ENCODE results near the gene GABARAP.
A peak's percentile ranks its signal among the peaks of the same experiment; 100 is the strongest.

GABARAP gene

DNA sequence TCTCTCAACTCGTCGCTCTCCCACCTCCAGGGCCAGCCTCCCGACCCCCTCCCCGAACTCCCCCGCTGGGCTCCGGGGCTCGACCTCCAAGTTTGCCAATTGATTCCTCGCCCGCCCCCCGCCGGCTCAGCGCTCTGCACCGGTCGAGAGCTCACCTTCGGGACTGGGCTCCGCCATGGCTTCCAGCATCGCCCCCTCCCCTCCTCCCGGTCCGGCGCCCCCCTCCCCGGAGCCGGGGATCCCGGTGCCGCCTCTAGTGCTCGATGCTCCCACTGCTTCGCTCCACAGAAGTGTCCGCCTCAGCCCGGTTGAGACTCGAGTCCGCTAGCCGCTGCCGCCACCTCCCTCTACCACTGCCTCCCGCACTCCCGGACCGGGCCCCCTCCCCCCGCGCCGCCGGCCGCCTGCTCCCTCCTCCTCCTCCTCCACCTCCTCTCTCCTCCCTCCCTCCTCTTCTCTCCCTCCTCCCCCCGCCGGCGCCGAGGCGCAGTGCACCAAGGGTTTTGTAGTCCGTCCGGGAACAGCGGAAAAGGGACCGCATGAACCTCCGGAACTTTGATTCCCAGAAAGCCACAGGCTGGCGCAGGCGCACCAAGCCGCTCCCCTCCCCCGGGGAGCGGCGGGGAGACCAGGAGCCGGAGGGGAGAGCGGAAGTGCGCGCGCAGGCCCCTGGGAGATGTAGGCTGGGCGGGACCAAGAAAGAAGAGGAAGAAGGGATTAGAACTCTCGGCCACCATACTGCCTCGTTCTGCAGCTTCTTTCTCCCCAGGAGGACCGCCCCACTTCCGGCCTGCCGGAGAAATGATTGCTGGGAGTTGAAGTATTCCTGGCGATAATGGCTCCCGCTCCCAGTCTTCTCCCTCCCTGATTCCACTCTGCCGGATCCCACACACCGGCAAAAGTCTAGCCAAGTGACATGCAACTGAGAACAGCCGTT, 2.9 kb downstream of the GABARAP start, which contains the start of gene PHF23:
PHF23 (minus strand) TSS at position 367 of the 937 bp plus-strand sequence; CDS start at position 189, 178 bp downstream.
- DNase-seq, result peak; percentile 99 to 100 (median 100)

DNA sequence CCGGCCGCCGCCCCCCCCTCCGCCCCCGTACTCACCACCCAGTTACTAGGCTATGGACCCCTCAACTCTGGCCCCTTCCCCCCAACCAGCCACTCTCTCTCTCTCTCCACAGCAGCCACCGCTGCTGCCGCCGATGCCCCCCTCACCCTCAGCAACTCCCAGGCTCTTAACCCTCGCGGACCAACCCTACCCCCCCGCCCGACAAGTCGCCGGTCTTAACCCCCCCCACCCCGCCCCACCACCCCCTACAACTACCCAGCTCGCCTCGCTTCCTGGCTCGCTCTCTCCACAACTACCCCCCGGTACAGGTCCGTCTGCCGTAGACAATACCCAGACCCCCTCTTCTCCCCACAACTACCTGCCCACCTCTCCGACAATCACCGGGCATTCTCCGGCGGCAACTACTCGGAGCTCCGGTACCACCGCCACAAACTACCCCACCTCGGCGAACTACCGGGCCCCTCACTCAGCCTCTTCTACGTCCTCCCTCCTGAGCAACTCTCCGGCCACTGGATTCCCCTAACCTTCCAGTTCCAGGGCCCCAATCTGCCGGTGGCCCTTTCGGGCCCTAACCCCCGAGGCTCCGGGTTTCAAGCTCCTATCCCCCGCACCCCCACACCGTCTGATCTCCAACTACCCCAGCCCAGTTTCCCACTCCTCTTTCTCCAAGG, 3.7 kb downstream of the GABARAP start:
- DNase-seq, result peak in 3 of 4 experiments; percentile 27 to 45 (median 29)

DNA sequence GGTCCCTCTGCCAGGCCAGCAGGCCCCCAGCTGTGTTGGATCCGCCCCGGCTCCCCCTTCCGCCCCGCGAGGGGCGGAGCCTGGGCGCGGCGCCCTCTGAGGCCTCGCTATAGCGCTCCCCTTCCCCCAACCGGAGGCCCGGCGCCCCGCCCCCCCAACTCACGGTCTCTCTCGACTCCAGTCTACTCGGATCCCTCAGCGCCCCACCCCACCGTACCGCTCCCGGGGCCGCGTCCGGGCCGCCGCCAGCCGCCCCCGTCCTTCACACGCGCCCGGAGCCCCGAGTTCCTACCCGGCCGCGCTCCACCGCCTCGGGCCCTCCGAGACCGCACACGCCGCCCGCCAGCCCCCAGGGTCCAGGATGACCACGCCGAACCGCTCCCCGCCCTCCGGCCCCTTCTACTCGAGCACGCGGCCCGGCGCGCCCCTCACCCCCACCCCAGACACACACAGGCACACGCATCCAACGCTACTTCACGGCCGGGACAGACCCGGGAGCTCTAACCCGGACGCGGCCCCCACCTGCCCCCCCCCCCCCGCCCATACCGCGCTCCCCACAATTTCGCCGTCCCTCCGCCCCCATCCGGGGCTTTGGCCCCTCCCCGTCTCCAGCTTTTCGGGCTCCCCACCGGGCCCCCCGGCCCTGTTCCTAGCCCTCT, 4.4 kb downstream of the GABARAP start:
- peak; percentile 63 to 91 (median 76) for DNase-seq

DNA sequence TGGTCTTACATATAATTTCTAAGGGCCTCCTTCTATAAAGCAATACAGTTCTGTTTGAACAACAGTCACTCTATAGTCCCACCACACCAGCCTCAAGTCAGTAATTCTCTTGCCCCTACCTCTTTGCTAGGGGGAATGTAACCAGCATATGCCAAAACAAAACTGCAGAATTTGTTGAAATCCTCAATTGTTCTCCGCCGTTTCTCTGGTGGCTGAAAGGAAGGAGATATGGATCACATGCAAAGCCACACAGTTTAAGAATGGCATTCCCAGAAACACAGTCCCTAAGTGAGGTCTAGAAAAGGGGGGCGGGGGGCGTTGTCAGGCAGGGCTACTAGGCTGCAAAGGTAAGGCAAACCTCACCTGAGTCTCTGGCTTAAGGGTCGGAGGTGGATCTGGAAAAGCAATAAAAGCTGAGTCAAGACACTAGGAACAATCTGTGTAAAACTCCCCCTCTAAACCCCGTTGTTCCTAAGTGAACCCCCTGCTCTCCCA, 4.9 kb downstream of the GABARAP start:
- no peak for DNase-seq

DNA sequence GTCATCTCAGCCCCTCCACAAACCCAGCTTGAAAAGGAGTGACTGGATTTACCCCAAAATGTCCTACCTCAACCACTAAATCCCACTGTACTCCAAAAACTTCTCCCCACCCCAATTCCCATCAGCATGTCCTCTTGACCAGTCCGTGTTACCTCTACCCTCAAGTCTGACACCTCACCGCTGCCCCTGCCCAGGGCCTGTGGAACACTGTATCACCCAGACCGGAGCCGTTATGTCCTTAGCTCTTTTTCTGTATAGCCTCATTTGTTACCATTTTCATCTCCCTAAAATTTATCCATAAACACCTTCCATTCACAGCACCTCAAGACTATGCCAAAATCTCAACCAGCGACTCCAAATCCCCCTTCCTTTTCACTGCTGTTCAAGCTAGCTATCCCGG, 5.4 kb downstream of the GABARAP start:
- DNase-seq, result no peak

DNA sequence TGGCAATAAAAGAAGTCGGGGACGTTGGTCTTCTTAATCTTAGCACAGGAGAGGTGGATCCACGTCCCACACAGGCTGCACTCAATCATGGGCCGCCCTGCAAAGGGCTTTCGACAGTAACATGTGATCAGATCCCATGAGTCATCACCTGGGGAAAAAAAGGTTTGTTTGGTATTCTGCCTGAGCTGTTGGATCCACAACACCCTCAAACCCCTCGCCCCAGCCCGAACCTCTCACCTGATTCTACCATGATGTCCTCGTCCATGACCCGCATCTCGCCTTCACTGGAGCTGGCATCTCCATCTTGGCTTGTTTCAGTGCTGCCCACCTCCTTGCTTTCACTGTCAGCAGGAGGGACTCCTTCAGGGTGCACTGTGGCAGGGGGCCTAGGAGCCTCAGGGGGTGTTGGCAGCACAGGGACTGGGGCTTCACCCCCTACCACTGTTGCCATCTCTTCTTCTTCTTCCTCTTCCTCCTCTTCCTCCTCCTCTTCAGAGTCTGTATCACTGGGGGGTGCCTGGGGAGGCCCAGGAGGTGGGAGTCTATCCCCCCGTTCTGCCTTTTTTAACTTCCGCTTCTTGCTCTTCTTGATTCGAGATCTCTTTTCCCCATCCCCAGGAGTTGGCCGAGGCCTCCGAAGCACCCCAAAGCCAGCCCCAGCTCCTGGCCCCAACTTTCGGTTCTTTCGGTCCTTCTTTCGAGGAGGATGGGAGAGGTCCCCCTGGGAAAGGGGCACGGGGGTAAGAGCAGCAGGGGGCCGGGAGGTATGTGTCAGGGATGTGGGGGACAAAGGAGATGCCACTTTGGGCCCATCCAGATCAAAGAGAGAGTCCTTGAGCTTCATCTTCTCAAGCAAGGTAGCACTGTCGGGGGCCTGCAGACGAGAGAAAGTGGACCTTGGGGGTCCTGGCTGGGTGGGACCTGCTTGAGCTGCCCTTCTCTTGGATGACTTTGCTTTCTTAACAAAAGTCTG, 6.3 kb downstream of the GABARAP start:
- DNase-seq, result peak; percentile 9 to 57 (median 40)

DNA sequence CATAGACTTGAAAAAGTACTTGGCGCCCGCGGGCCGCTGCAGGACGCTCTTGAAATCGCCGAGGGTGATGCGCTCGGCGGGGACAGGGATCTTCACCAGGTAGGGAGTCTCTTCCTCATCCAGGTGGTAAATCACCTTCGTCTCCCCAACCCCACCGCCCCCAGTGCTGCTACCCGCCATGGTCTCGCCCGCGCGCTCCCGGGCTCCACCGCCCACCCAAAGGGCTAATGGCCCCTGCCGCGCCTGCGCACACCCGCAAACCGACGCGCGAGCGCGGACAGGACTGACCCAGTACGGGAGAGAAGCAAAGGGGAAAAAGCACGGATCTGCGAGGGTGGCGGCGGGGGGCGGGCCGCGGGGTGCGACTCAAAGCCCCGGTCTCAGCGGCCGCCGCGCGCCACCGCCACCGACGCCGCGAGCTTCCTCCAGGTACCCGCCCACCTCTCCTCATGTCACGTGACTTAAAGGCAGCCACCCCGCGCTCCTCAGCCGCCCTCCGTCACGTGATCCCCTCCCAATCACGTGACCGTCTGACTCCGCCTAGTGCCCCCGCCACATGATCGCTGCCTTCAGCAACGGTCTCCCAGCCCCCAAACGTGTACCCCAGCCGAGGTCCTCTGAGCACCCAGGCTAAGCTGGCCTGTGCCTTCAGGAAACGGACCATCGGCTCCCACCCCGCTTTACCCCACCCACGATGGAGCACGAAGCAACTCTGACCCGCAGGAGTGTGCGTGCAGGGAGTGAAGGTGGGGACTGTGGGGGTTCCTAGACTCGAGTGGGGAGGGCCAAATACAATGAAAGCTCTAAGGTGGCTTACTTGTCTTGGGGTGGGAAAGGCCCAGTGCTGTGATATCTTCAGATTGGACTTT, 7.9 kb downstream of the GABARAP start, which contains the start of gene DVL2:
DVL2 (minus strand) TSS at position 435 of the 869 bp plus-strand sequence; CDS start at position 180, 255 bp downstream.
- DNase-seq, result peak; percentile 94 to 98 (median 97)

DNA sequence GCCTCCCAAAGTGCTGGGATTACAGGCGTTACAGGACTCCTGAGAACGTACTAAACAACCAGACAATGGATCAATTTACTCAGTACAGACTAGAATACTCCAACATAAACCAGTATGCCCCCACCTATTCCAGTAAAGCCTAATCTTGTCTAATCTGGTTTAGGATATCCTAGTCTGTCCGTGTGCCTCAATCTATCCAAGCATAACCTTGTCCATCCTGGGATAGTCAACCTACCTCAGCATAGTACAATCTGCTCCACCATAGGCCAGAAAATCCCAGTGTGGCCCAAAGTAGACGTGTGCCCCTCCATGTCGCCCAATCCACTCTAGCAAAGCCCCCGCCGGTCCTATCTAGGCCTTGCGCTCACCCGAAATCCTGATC, 8.6 kb downstream of the GABARAP start:
- no peak for DNase-seq

DNA sequence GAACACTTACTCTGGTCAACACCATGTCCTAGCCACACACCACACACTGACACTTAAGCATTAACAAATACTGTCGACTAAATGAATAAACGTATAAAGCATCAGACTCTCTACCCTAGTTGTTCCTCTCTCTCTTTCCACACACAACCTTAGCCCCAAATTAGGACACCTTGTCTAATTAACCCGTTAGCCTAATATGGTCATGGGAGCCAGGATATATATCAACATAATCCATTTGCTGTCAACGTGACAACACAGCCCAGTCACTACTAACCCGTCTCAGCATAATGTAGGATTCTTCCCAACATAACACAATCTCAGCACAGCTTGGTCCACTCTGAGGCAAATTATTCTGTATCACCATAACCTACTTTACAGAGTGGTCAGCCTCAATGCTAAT, 10.1 kb downstream of the GABARAP start:
- DNase-seq, result no peak

DNA sequence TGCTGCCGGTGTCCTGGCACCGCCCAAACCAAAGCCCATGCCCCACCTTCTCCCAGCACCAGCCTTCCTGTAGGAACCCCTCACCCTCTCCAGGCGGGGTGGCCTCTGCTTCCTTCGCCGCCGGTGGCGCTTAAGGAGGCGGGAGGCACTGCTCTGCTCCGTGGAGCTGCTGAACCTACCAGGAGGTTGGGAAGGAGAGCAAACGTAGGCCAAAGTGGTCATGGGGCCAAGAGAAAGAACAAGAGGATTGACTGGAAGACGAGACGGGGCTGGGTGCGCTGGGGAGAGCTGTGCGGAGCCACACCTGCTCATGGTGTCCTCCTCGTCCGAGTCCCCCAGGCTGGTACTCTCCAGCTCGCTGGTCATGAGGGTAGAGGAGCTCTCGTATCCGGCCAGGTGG, 12.7 kb downstream of the GABARAP start:
- DNase-seq, result no peak

DNA sequence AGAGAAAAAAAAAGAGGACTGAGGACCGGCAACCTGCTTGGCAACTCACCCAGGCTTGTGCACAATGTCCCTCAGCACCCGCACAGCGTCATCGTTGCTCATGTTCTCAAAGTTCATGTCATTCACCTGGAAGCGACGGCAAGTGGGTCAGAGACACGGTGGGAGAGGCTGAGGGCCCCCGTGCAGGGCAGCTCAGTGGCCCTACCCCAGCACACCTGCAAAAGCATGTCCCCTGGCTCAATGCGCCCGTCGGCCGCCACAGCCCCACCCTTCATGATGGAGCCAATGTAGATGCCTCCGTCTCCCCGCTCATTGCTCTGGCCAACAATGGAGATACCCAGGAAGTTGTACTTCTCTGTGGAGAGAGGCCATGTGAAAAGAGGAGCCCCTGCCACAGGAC, 13.3 kb downstream of the GABARAP start:
- DNase-seq, result no peak

DNA sequence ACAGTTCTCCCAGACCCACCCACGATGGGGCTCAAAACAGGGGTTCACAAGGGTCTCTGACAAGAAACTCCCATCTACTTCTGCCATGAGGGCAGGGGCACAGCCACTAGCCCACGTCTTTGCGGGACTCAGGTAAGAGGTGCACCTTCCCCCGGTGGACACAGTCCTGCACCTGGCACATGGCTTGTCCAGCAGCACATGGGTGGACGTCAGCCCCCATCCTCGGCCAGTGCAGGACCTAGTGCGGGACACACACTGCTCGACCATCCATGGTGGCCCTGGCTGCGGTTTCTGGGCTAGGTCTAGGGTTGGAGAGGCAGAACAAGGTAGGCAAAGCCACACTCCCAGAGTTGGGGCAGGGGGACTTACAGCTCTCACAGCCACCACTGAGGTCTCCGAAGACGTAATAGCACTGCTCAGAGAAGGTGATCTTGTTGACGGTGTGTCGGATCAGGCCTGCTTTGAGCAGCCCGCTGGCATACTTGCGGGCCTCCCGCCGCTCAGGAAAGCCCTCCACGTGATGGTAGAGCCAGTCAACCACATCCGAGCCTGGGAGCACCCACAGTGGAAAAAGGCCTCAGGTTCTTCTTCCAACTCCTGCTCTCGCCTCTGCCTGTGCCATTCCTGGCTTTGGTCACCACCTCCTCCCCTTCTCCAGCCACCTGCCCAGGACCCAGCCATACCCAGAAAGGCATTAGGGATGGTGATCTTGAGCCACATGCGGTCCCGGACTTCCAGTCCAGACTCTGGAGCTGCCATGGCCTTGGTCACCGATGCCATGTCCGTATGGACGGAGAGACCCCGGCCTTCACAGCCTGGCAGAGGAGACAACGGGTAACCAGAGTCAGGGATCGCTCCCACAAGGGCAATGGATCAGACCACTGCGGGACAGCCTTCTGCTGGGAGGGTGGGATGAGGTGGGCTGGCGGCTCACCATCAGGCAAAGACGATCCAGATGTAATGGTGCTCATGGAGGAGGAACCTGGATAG, 15.2 kb downstream of the GABARAP start:
- DNase-seq, result no peak

DNA sequence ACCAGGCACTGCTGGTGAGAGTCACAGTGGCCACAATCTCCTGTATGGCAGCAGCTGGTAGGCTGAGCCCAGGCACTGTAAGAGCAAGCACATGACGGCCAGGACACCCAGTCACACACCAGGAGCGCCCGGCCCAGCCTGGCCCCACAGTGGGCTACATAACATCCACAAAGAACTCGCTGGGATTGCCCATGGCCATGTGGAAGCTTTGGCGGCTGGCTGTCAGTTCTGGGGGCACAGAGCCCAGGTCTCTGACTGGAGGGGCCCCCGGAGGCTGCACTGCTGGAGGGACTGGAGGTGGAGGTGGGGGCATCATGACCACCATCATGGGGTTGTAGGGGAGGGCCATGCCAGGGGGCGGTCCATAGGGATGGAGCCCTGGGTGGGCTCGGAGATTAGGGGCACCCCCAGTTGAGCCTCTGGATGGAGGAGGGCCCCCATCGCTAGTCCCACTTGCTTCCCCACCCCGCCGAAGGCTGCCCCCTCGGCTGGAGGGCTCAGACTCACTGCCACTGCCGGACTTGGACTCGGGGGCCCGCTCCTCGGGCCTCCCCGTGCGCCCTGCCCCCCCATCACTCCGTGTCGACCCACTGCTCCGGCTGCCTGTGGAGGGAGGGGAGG, 16.4 kb downstream of the GABARAP start:
- no peak for DNase-seq

DNA sequence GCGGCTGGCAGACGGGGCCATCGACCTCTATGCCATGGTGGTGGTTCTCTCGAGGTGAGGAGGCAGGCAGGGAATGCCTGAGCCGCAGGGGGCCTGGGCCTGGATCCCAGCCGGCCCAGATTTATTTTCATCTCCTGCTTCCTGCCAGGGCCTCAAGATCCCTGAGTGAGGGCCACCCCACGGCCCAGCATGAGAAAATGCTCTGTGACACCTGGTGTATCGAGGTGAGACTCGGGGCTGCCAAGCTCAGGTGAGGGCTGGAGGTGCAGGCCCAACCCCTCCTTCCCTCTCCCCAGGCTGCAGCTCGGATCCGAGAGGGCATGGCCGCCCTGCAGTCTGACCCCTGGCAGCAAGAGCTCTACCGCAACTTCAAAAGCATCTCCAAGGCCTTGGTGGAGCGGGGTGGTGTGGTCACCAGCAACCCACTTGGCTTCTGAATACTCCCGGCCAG, 17.6 kb downstream of the GABARAP start:
- no peak for DNase-seq

DNA sequence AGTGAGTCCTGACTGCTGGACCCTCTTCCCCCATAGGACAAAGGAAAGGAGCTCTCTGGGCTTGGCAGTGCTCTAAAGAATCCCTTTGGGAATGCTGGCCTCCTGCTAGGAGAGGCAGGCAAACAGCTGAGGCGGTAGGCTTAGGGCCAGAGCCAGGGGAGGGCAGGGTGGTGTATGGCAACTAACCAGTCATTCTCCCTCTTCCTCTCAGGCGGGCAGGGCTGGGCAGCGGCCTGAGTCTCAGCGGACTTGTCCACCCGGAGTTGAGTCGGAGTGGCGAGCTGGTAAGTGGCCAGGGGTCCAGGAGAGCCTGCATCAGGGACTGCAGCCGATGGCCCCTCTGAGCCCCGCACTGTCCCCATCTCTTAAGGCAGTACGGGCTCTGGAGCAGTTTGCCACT, 18.1 kb downstream of the GABARAP start:
- no peak for DNase-seq

DNA sequence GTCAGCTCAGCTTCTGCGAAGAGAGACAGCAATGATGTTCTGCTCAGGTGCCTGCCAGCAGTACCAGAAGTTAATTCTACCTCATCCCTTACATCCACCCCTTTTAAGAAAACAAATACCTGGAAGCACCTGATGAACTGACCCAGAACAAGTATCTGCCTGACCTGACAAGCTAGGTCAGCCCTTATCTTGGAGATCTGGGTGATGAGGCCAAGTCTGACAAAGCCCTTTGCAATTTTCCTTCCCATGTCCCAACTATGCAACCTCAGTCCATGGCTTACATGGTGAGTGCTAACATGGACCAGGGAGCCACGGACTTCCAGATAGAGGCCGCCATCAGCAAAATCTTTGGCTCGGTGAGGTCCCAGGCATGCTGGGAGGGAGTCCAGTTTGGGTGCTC, 18.9 kb downstream of the GABARAP start:
- DNase-seq, result no peak

DNA sequence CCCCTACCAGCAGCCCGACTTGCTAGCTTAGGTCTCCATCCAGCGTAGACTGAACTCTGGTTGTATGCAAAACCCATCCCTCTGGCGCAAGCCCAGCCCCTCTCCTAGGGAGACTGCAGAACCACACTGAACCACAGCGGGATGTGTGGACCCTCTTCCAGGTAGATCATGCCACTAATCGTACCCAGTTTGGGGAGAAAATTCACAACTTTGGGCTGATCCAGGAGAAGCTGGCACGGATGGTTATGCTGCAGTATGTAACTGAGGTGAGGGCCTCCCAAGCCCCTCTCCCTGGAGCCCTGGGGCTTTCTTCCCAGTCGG, 19.3 kb downstream of the GABARAP start:
- DNase-seq, result no peak

DNA sequence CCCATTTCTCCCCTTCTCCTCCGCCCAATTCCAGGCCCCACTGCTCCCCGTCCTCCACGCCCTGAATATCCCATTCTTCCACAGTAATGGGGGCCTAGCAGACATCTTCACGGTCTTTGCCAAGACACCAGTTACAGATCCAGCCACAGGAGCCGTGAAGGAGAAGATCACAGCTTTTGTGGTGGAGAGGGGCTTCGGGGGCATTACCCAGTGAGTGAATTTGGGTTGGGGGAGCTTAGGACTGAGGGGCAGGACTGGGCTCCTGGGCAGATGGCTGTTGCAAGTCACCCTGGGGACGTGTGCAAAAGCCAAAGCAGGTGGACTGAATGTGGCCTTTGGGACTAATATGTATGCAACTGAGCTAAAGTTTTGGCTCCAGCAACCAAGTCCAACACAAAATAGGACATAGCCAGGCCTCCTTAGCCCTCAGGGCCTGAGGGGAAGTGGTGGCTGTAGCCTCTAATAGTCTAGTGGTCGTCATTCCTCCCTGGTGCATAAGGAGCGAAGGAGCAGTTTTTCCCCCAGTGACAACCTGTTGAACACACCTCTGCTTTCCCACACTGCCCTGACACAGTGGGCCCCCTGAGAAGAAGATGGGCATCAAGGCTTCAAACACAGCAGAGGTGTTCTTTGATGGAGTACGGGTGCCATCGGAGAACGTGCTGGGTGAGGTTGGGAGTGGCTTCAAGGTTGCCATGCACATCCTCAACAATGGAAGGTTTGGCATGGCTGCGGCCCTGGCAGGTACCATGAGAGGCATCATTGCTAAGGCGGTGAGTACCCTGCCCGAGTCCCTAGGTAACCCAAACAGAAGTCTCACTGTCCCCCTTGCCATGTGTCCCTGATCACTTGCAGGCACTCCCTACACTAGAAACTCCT, 19.9 kb downstream of the GABARAP start:
- no peak for DNase-seq
